HG03575 (cell line): ENCODE results near the gene OR2A7.
"Not testable (repeated sequence)": the region's sequence is repeated elsewhere in the genome, so short reads cannot be mapped to it uniquely, and the experiment has no call there.

Experiments
- ATAC-seq: cut with Tn5 transposase; IDR thresholded peaks from one replicate; pipeline ENCODE4 v1.9.1; 2021; ENCODE audit not compliant: unreplicated experiment, insufficient number of reproducible peaks, low FRiP score; ENCODE audit errors: extremely low read depth

The OR2A7 gene

GRCh38 chr7:144259067-144259466 lies 5.5 kb downstream of the OR2A7 start:
- not testable (repeated sequence) for ATAC-seq

DNA sequence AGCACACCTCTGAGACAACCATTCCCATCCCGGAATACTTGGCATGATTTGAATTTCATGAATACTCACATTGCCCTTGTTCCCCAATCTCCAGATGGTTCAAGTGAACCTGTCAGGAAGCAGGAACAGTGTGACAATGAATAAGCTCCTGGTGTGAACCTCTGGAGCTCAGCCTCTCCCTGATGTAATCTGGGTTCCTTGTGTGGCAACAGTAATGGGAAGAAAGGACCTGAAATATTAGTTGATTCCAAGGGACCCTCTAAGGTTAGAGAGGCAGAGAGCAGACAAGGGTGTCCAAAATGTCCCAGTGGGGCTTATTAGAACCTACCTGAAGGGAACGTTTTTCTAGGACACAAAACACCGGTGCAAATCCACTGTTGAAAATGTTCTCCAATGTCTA lies 8.5 kb downstream of the OR2A7 start:
- ATAC-seq = no peak

GRCh38 chr7:144255471-144255897 lies 9.1 kb downstream of the OR2A7 start:
- ATAC-seq = no peak

- ATAC-seq = not testable (repeated sequence)
These were observed 12.3 kb downstream of the OR2A7 start for GRCh38 chr7:144252307-144252706.

GRCh38 chr7:144247674-144248330 lies 16.8 kb downstream of the OR2A7 start:
- not testable (repeated sequence) for ATAC-seq

DNA sequence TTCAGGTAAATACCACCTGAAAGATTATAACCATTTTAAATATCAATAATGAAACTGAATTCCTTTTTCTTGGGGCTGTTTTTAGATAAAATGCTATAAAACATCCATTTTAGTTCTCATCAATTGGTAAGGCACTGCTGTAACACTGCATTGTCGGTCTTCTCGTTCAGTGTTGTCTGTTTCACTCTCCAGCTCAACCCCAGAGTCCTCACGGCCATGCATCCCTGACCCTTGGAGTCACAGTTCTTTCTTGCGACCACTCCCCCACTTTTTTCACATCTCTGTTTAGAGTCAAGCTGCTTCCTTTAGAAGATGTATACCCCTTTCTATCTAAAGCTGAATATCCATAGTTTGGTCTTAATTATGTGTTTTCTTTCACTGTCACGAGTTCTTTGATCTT lies 17.6 kb downstream of the OR2A7 start:
- ATAC-seq = not testable (repeated sequence)

GRCh38 chr7:144245372-144245771 lies 19.2 kb downstream of the OR2A7 start:
- not testable (repeated sequence) for ATAC-seq

GRCh38 chr7:144239365-144239764 lies 25.2 kb downstream of the OR2A7 start, which contains the start of gene OR2A42:
Gene OR2A42, minus strand, starts transcription at chr7:144239605. Its CDS starts 6,762 bp downstream, at chr7:144232843.
- ATAC-seq = not testable (repeated sequence)

- not testable (repeated sequence) for ATAC-seq
These were observed 26.0 kb downstream of the OR2A7 start for GRCh38 chr7:144238530-144239082.

GRCh38 chr7:144233039-144233438 lies 31.6 kb downstream of the OR2A7 start:
- ATAC-seq = not testable (repeated sequence)

- not testable (repeated sequence) for ATAC-seq
These were observed 33.6 kb downstream of the OR2A7 start for GRCh38 chr7:144231027-144231426.

DNA sequence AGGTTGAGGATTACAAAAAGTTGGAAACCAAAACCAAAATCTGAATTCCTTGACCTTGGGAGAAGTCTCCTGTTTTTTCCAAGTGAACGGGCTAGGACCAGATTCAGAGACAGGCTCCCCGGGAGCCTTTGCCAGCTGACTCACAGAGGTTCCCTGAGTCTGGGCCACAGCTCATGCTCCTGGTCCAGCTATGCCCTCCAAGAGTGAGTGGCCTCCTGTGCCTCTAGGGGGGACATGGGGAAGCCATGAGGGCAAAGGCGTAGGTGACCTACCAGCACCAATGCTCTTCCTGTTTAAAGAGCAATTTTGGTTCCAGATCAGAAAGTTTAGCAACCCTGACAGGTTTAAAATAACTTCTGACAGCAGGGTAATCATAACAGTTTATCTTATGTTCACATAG lies 35.8 kb downstream of the OR2A7 start:
- ATAC-seq = not testable (repeated sequence)

- not testable (repeated sequence) for ATAC-seq
These were observed 37.7 kb downstream of the OR2A7 start for GRCh38 chr7:144226866-144227265.

DNA sequence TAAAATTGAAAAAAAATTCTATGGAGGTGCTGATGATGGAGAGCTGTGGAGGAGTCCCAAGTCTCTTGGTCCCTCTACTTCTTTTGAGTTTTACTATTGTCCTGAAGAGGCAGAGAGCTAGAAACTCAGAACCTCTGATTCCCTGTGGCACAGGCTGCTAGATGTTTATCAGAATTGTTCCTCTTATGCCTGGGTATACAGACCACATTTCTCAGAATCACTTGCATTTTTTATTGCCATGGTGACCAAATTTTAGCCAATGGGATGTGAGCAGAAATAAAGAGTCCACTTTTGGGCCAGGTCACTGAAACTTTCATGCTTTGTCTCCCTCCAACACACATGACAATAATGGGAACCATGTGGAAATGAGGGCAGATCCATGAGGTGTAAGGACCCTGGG lies 40.9 kb downstream of the OR2A7 start:
- ATAC-seq = not testable (repeated sequence)

DNA sequence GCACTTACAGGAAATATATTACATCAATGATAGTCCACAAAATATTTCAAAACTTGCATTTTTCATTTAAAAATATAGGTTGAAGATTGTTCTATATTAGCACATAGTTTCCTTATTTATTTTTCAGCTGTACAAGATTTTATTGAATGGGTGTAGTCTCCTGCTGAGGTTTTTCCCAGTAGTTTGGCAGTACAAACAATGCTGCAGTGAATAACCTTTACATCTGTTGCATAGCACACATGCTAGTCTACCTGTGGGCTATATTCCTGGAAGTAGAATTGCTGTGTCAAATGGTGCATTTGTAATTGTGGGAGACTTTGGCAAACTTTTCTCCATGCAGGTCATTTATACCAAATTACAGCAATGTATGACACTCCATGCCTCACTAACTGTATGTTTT lies 44.1 kb downstream of the OR2A7 start:
- not testable (repeated sequence) for ATAC-seq

GRCh38 chr7:144219149-144219548 lies 45.4 kb downstream of the OR2A7 start:
- ATAC-seq = not testable (repeated sequence)

DNA sequence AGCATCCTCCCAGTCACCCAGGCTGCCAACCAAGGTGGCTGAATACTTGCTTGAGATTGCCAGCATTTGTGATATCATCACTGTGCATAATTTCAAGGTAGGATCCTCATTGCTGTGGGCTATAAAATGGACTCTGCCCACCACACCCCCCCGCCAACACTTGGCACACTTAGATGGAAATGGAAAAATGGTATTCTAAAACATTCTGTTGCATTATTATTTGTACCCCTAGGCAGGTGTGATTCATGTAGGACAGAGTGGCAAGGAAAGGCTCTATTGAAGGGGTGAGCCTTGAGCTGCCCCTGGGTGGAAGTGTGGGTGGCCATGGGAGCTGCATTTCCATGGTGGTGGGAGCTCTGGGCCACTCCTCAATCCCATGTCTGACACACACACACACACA lies 46.0 kb downstream of the OR2A7 start:
- ATAC-seq = not testable (repeated sequence)

DNA sequence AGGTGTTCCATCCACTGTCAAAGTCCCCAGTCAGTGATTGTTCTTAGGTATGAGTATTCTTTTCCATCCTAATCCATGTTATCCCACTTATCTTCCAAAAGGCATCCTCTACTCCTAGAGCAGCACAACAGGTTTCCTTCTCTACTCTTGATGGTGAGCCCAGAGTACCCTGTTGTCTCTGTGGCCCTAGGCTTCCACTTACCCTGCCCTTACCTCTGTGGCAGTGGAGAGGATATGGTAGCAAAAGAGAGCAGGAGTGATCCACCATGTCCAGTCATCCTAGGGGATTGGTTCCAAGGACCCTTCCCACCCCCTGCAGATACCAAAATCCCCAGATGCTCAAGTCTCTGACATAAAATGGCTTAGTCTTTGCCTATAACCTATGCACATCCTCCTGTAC lies 47.4 kb downstream of the OR2A7 start:
- not testable (repeated sequence) for ATAC-seq
